ENCODE results near the gene SQSTM1.
A peak's percentile ranks its signal among the peaks of the same experiment; 100 is the strongest.

SQSTM1 gene

GRCh38 chr5:179806250-179807048, 14.3 kb upstream of the SQSTM1 start, which contains the start of gene MGAT4B:
Gene MGAT4B, minus strand, starts transcription at chr5:179806866. Its CDS starts 283 bp downstream, at chr5:179806583.
- ATAC-seq = peak; percentile 80 to 83

DNA sequence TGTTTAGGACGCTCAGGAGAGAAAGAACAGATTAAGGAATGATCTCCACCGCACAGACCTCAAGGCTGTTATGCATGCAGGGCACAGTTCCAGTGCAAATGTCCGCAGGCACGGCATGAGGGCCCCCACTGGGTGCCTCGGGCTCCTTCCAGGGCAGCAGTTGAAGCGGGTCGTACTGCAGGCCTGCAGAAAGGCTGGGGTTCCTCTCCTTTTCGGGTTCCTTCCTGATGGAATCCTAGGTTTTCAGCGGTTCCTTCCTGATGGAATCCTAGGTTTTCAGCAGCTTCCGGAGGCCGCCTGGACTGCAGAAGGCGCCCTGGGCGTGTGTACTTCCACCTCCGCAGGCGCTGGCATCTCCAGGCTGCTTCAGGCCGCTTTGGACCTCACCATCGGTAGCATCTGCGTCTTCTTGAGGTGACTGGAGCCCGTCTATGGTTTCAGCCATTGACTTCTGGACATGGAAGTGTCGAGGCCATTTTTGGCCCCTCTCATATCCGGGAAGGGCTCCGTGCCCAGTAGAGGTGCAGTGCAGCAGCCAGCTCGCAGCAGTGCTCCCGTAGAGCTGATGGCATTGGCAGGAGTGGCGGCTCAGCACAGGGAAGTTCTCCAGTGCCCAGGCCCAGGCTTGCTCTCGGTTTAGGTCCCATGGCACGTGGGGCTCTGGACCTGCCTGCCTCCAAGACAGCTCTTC, 8.4 kb upstream of the SQSTM1 start:
- ATAC-seq = no peak

- no peak for ATAC-seq
Measured at GRCh38 chr5:179812997-179813607, 7.6 kb upstream of the SQSTM1 start.

- no peak for ATAC-seq
Measured at GRCh38 chr5:179814090-179814489, 6.6 kb upstream of the SQSTM1 start.

DNA sequence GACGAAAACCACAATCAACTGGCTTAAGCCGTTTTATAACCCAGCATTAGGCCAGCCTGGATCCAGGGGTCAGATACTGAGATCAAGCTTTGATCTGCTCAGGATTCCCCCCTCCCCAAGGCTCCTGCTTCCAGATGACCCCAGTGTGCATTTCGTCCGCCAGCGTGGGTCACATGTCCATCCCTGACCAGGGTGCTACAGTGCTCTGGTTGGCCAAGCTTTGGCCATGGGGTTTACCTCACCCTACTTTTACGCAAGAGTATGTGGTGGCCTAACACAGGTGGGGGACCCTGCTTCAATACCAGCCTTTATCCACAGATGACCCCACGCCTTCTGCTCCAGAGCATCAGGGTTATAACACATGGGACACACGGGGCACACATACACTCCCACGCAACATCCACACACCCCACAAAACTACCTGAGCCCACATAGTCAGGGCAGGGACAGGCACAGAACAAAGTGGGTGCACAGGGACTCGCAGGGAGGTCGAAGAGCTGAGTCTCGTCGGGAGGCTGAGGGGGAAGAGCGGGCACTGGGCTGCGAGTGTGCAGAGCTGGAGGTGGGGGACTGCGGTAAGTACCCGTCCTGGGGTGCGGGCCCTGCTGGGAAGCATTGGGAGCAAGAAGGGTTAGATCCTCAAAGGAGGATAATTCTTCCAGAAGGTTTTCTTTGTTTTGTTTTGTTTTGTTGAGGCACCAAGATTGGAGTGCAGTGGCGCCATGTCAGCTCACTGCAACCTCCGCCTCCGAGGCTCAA, 5.0 kb upstream of the SQSTM1 start:
- ATAC-seq = no peak

- no peak for ATAC-seq
Measured at GRCh38 chr5:179816401-179816795, 4.3 kb upstream of the SQSTM1 start.

- ATAC-seq = no peak
Measured at GRCh38 chr5:179816796-179817469, 3.8 kb upstream of the SQSTM1 start.

GRCh38 chr5:179817470-179817840, 3.2 kb upstream of the SQSTM1 start:
- no peak for ATAC-seq

DNA sequence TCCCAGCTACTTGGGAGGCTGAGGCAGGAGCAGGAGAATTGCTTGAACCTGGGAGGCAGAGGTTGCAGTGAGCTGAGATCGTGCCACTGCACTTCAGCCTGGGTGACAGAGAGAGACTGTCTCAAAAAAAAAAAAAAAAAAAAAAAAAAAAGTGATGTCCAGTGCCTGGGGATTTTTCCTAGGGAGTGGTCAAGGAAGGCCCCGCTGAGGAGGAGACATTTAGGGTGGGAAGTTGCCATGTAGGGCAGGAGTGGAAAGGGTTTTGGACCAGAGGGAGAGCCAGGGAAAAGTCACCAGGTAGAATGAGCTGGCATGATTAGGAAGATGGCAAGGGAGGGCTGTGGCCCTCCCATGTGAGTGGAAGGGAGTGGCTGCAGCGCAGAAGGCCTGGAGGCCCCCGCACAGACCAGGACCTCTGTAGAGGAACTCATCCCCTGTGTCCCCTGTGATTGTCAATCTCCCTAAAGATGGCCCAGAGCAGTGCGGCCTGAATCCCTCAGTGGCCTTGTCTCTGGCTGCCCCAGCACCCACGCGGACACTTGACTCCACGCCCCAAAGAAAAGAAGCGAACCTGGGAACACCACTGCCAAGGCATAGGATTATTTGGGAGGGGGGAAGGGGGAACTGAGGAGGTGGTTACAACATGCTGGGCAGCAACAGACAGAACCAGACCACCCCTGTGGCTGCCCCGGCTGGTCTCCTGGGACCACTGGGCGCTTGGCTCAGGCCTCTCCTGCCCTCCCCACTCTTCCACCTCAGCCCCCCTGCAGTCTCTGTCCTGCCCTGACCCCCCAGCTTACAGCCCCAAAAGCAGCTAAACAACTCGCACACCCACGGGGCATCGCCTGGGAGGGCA, 2.6 kb upstream of the SQSTM1 start:
- ATAC-seq = no peak

- peak; percentile 65 to 67 for ATAC-seq
Measured at GRCh38 chr5:179818746-179819295, 1.9 kb upstream of the SQSTM1 start.

DNA sequence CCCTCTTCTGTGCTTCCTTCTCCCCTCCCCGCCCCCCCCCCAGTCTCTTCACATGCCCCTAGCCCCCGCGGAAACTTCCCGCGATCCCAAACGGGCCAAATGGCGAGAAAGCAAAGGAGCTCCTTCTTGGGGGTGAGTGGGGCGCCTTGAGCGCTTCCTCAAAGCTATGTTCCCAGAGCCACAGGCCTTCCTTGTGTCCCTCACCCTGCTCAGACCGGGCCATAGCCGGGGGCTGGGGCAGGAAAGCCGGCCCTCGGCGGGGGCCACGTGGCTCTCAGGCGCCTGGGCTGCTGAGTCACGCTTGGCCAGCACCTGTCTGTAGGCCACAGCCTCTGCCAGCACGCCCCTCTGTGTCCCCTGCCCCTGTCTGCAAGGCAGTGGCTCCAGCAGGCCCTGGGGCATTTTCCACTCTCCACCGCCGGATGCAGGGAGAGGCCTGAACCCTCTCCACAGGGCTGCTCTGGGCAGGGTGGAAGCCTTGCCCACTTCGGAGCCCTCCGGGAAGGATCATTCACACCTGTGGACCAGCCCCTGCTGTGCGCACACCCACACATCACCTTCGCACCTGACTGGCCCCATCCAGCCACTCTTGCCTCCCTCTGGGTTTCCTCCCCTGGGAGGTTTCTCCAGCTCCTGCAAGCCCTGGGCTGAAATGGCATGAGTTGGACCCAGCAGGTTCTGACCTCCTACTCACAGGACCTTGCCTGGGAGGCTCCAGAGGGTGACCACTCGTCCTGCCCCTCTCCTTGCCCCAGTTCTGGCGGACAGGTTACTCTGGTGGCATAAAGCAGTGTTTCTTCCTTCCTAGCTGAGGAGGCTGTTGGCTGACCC, 1.2 kb upstream of the SQSTM1 start:
- ATAC-seq = peak; percentile 22 to 29

DNA sequence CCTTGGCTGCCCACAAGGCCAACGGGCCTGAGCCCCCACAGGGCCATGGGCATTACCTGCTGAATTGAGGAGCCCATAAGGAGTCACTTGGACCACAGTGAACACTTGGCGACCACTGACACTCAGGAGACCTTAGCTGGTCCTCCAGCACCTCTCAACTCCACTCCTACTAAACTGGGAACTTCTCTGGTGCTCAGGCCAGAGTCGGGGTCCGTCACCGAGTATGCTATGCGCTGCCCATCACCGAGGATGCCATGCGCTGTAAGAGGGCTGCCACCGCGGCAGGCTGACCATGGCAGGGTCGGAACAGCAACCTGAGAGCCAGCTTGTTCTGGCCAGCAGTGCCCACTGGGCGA, 600 bp upstream of the SQSTM1 start:
- no peak for ATAC-seq

GRCh38 chr5:179821298-179822058, 773 bp downstream of the SQSTM1 start:
- ATAC-seq = peak; percentile 63 to 69

DNA sequence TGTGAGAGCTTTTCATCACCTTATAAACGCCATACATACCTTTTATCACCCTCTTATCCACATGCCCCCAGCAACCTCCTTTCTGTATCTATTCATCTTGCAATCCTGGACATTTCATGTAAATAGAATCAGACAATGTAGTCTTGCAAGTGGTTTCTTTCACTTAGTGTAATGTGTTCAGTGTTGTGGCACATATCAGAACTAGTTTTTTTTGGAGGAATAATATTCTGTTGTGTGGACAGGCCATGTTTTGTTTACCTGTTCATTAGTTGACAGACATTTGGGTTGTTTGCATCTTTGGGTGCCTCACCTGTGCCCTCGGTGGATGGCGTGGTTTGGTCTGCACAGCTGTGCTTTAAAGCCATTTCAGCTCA, 1.3 kb downstream of the SQSTM1 start:
- ATAC-seq = no peak

- ATAC-seq = no peak
Measured at GRCh38 chr5:179822444-179822990, 1.8 kb downstream of the SQSTM1 start.

DNA sequence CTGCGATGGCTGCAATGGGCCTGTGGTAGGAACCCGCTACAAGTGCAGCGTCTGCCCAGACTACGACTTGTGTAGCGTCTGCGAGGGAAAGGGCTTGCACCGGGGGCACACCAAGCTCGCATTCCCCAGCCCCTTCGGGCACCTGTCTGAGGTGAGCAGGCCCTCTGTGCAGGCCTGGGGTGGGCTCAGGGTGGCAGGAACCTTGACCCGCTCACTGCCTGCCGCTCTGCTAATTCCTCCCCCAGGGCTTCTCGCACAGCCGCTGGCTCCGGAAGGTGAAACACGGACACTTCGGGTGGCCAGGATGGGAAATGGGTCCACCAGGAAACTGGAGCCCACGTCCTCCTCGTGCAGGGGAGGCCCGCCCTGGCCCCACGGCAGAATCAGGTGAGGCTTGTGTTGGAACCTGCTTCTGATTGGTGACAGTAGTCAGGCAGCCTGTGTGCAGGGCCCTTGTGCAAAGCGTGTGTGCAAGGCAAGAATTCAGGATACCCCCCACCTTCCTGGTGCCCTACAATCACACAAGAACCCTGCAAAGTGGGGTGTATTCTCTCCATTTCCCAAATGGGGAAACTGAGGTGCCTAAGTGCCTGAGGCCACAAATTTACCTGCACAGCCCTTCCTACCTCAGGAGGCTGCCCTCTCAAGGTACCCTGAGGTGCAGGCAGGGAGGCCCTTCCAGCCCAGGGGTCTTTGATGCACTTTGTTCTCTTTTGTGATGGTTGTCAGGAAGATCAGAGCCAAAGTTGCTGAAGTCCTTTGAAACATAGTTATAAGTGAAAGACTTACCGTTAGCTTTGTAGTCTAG, 3.4 kb downstream of the SQSTM1 start:
- ATAC-seq = no peak

DNA sequence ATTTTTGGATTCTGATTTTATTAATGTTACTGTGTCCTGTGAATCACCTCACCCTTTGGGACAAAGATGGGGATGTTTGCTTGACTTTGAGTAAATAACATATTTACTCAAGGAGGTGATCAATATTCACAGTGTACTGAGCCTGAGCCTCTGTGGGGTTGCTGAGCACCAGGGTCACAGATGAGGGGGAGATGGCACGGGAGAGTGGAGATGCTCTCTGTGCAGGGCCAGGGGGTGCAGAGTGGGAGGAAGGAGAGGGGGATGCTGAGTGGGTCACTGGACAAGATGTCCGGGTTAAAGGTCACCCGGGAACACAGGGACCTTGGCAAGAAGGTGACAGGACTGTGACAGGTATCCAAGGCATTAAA, 4.0 kb downstream of the SQSTM1 start:
- no peak for ATAC-seq

GRCh38 chr5:179825655-179826182, 5.0 kb downstream of the SQSTM1 start:
- no peak for ATAC-seq
